Kidney (tissue), 14 donors: Measurements from ENCODE around the gene P2RY2. TPM values are rescaled to one million over a fixed set of nuclear protein-coding genes. Genes with fewer than 3 reads are reported as not detected.
A peak's percentile ranks its signal among the peaks of the same experiment; 100 is the strongest.

Experiments
- DNase-seq, 5 donors: peaks; one replicate each; pipeline ENCODE4 v3.0.0-alpha.2; 2013 to 2020
- FAIRE-seq: peaks from 2 replicates; lab custom pipeline; 2012; peaks lifted over from hg19 to GRCh38; lab: Jason Lieb, UNC
- H3K27ac ChIP-seq, 2 donors: one replicate each; pipeline ENCODE4 v1.7.0; 2013; ENCODE audit warnings: low read depth in 2 of 2, low read length in 2 of 2, inconsistent platforms in 1 of 2
- H3K27me3 ChIP-seq: one replicate; pipeline ENCODE4 v1.7.1; 2013; ENCODE audit warnings: low read length, inconsistent platforms; ENCODE audit not compliant: control insufficient read depth, insufficient read depth
- H3K36me3 ChIP-seq, 3 donors: one replicate each; pipeline versions ENCODE4 v1.7.0 to v1.7.1; 2013; ENCODE audit warnings: low read length in 3 of 3, control low read depth in 1 of 3, inconsistent platforms in 1 of 3; ENCODE audit not compliant: insufficient read depth in 3 of 3, control insufficient read depth in 2 of 3
- H3K4me1 ChIP-seq, 3 donors: one replicate each; pipeline versions ENCODE4 v1.7.0 to v1.7.1; 2013; ENCODE audit warnings: low read length in 3 of 3, inconsistent platforms in 1 of 3, low read depth in 1 of 3; ENCODE audit not compliant: control insufficient read depth in 2 of 3, insufficient read depth in 2 of 3
- H3K4me3 ChIP-seq, 3 donors: one replicate each; pipeline versions ENCODE4 v1.7.0 to v1.8.1; 2013; ENCODE audit warnings: low read length in 3 of 3, control low read depth in 1 of 3, inconsistent platforms in 1 of 3
- H3K9ac ChIP-seq, 3 donors: one replicate each; pipeline versions ENCODE4 v1.7.0 to v1.7.1; 2013; ENCODE audit warnings: low read length in 3 of 3, control low read depth in 1 of 3, inconsistent platforms in 1 of 3
- H3K9me3 ChIP-seq, 3 donors: one replicate each; pipeline versions ENCODE4 v1.7.0 to v1.7.1; 2013; ENCODE audit warnings: low read length in 3 of 3, control low read depth in 1 of 3, inconsistent platforms in 1 of 3; ENCODE audit not compliant: control insufficient read depth in 2 of 3, insufficient read depth in 1 of 3
- intact Hi-C: fragments of 100-400 bp; cut with DNase I; formaldehyde crosslinking; loops from one replicate; pipeline ENCODE4 v1.11.1; 2022
- polyA plus RNA-seq: library from polyadenylated mRNA; stranded (reverse); fragments of 350-450 nt; fragmentation: Illumina TruSeq; extraction: RNeasy Lipid Tissue Mini Kit (QIAGEN cat#74804); gene quantifications from one replicate; pipeline ENCODE4 v1.2.3, GENCODE V29; 2014; ENCODE audit warnings: low read depth, low replicate concordance; ENCODE audit not compliant: insufficient read depth
- total RNA-seq: library from RNA; stranded (reverse); fragmentation: NEBNext Ultra II Directional; extraction: Animal tissue kit (Norgen Biotek cat#: 25700); gene quantifications from one replicate; pipeline ENCODE4 v1.2.1, GENCODE V29; 2021
- TF ChIP-seq, protein P1 (sequence below): IDR thresholded peaks from 3 replicates; pipeline ENCODE4 v1.5.1; 2012; ENCODE audit warnings: mild to moderate bottlenecking, moderate library complexity, borderline replicate concordance; ENCODE audit not compliant: insufficient read depth; ENCODE audit errors: extremely low read depth
- donor health status: control.
- donor health status: control.
- donor health status: control.
- donor health status: control.
- donor health status: control.
- donor health status: DM: yes; HTN: yes; CAD: no.
- donor health status: Normal renal cell carcinoma (clear cell type).

Gene P2RY2
- total and polyA plus RNA-seq, 2 donors from 2014 or later = 1.3 to 9.7 TPM

DNA sequence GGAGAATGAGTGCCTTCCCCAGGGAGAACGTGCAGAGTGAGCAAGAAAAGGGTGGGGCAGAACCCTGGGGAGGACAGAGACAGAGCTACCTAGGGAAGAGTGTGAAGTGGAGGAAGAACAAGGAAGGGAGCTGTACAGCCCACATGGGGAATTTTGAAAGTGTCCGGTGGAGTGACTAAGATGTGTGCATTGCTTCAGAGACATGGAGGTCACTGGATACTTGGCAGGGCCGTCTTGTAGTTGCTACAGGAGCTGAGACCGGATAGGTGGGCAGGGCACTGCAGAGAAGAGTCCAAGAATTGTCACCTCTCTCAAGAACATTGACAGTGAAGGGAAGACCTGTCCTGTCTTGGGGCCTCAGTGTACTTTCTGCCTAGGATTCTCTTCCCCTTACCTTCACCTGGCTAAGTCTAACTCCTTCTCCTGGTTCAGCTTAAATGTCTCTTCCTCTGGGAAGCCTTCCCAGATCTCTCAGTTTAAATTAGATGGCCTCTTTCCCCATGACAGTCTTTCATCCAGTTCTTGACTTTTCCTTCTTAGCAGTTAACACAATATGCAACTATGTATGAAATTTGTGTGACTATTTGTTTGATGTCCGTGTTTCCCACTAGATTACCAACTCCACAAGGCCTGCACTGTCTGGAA is 44.9 kb downstream of the P2RY2 start:
- H3K4me1 ChIP-seq = peaks cover 0 to 23% (median 18%) of the 10 kb centered on the region in 3 donors
- no peak overlapping the region for H3K4me3 ChIP-seq
- H3K36me3 ChIP-seq = no peaks in the 10 kb centered on the region
- TF ChIP-seq, protein P1, sequence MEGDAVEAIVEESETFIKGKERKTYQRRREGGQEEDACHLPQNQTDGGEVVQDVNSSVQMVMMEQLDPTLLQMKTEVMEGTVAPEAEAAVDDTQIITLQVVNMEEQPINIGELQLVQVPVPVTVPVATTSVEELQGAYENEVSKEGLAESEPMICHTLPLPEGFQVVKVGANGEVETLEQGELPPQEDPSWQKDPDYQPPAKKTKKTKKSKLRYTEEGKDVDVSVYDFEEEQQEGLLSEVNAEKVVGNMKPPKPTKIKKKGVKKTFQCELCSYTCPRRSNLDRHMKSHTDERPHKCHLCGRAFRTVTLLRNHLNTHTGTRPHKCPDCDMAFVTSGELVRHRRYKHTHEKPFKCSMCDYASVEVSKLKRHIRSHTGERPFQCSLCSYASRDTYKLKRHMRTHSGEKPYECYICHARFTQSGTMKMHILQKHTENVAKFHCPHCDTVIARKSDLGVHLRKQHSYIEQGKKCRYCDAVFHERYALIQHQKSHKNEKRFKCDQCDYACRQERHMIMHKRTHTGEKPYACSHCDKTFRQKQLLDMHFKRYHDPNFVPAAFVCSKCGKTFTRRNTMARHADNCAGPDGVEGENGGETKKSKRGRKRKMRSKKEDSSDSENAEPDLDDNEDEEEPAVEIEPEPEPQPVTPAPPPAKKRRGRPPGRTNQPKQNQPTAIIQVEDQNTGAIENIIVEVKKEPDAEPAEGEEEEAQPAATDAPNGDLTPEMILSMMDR = no peak
- H3K9ac ChIP-seq = no peak overlapping the region
- peak in 2 of 5 donors; percentile 3 to 23 for DNase-seq
- FAIRE-seq = no peak
- H3K27me3 ChIP-seq = peaks cover 4% of the 10 kb centered on the region
- H3K27ac ChIP-seq = no peak overlapping the region
- H3K9me3 ChIP-seq = no peaks in the 10 kb centered on the region
- intact Hi-C loops = no loop called here

DNA sequence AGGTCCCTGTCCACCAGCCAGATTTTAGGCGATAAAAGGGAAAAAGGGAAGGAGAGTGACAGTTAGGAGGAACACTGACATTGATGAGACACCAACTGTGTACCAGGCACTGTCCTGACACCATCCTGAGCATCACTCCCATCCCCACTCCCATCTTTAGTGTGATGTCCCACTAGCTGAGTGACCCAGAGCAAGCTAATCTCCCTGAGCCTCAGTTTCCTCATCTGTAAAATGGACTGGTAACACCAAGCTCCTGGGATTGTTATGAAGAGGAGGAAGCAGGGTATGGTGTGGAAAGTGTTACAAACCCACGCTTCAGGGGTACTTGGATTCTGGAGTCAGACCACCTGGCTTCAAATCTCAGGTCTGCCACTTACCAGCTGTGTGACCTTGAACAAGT is 45.6 kb downstream of the P2RY2 start:
- Histone ChIP-seq H3K9me3 (no peaks in the 10 kb centered on the region), H3K9ac (no peak overlapping the region), H3K27me3 (peaks cover 4% of the 10 kb centered on the region), H3K4me3 (no peak overlapping the region), H3K4me1 (peaks cover 0 to 16% (median 11%) of the 10 kb centered on the region in 3 donors), H3K36me3 (no peaks in the 10 kb centered on the region), H3K27ac (no peak overlapping the region)
- intact Hi-C loops = no loop called here
- TF ChIP-seq, protein P1 = no peak
- FAIRE-seq (no peak), DNase-seq (peak in 2 of 5 donors; percentile 3 to 18)

- intact Hi-C loops = no loop called here
- Histone ChIP-seq H3K27ac (no peak overlapping the region), H3K9ac (no peak overlapping the region), H3K4me1 (peaks cover 0 to 22% (median 11%) of the 10 kb centered on the region in 3 donors), H3K4me3 (no peak overlapping the region), H3K9me3 (no peaks in the 10 kb centered on the region), H3K27me3 (peaks cover 4% of the 10 kb centered on the region), H3K36me3 (no peaks in the 10 kb centered on the region)
- FAIRE-seq (no peak), DNase-seq (peak in 2 of 5 donors; percentile 3 to 32)
- TF ChIP-seq, protein P1 = no peak
Measured at GRCh38 chr11:73265278-73265810, 47.3 kb downstream of the P2RY2 start.
